GM18511 (cell line): ENCODE measurements around the gene YIF1B.
A peak's percentile ranks its signal among the peaks of the same experiment; 100 is the strongest.
"Not testable (repeated sequence)": the region's sequence is repeated elsewhere in the genome, so short reads cannot be mapped to it uniquely, and the experiment has no call there.

Experiments used
- ATAC-seq: cut with Tn5 transposase; IDR thresholded peaks from one replicate; pipeline ENCODE4 v1.9.1; 2021; ENCODE audit warnings: mild to moderate bottlenecking, moderate library complexity; ENCODE audit not compliant: unreplicated experiment

Gene YIF1B, protein sequence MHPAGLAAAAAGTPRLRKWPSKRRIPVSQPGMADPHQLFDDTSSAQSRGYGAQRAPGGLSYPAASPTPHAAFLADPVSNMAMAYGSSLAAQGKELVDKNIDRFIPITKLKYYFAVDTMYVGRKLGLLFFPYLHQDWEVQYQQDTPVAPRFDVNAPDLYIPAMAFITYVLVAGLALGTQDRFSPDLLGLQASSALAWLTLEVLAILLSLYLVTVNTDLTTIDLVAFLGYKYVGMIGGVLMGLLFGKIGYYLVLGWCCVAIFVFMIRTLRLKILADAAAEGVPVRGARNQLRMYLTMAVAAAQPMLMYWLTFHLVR

GRCh38 chr19:38315657-38316476 lies at the start of gene YIF1B:
YIF1B (minus strand) TSS chr19:38315947; CDS start chr19:38315917, 30 bp downstream.
- ATAC-seq, result peak; percentile 91

- not testable (repeated sequence) for ATAC-seq
These were observed 47.4 kb upstream of the YIF1B start for GRCh38 chr19:38362946-38363688.

- peak; percentile 33 for ATAC-seq
These were observed 46.6 kb upstream of the YIF1B start for GRCh38 chr19:38362076-38362945.

DNA sequence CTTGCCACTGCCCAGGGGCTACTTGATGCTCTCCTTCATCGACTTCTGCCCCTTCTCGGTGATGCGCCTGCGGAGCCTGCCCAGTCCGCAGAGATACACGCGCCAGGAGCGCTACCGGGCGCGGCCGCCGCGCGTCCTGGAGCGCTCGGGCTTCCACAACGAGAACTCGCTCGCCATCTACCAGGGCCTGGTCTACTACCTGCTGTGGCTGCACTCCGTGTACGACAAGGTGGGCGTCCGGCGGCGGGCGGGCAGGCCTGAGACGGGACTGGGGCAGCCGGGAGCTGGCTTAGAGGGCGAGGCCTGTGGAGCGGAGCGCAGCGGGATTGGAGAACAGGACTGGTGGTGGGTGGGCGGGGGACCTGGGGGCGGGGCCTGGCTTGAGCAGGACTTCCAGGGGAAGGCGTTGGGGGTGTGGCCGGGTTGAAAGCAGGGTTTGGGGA lies 45.9 kb upstream of the YIF1B start:
- peak; percentile 56 for ATAC-seq

- no peak for ATAC-seq
These were observed 45.3 kb upstream of the YIF1B start for GRCh38 chr19:38360839-38361631.

DNA sequence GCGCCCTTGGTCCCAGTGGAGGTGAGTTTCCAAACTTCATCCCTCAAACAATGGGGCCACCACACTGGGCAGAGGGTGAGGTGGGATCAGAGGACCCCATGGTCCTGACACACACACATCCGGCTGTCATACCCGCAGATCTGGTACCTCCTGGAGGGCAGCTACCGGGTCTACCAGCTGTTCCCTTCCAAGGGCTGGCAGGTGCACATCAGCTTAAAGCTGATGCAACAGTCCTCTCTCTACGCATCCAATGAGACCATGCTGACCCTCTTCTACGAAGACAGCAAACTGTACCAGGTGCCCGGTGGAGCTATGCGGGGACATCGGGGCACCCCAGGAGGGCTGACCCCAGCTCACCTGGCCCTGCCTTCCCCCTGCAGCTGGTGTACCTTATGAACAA lies 44.6 kb upstream of the YIF1B start:
- ATAC-seq, result no peak

GRCh38 chr19:38359242-38360021 lies 43.7 kb upstream of the YIF1B start:
- ATAC-seq, result no peak

DNA sequence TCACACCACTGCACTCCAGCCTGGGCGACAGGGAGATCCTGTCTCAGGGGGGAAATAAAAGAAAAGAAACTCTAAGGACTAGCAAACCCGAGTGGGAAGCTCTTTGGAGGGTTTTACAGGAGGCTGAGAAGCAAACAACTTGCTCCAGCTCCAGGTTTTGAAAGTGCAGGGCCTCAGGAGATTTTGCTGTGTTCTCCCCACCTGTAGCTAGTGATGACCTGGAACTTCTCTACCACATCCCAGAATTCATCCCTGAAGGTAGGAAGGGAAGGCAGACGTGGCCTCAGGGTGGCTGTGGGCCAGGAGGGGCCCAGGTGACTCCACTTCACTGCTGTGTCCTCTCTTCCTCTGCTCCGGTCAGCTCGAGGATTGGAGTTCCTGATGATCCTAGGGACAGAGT lies 42.3 kb upstream of the YIF1B start:
- ATAC-seq, result no peak

DNA sequence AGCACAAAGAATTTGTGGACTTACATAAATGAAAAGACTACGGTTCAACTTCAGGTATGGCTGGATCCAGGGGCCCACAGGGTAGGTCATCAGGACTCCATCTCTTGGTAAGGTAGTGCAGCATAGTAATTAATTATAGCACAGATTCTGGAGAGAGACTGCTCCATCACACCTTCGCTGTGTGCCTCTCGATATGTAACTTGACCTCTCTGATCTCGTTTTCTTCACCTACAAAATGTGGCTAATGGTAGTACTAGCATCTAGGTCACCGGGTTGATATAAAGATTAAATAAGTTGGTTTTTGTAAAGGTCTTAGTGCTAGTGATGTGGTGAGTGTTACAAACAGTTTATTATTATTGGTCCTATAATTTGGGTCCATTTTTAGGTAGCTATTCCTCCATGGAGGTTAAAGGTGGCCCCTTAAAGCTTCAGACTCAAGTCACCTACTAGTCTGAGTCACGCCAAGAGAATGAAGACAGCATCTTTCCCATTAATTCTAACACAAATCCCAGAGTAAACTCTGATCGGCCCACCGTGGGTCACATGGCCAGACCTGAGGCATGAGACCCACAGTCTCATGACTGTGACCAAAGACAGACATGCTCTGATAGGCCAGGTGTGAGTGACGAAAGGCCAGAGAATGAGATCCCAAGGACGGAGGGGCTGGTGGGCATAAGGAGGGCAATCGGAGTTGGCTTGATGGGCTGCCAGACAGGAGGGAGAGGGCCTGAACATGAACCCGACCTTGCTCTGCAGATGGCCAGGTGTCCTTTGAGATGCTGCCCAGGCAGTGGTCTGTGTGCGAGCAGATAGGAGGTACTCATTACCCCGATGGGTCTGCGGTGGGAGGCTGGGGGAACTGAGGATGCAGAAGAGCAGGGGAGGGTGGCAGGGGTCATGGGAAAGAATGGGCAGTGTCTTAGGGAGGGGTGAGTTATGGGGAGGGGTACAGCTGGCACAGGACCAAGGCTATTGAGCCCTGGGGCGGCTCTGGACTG lies 40.3 kb upstream of the YIF1B start:
- no peak for ATAC-seq

DNA sequence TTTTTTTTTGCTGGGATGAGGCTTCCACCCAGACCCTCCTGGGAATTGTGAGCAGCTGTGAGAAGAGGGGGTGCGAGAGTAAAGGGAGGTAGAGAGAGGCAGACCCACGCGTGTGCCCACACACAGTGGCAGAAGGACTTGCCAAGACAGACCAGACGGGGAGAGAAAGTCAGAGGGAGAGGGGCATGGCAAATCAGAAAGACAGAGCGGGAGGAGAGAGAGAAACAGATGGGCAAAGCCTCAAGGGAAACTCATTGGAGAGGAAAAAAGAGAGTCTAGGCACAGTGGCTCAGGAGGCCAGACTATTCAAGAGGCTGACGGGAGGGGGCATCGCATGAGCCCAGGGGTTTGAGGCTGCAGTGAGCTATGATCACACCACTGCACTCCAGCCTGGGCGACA lies 36.9 kb upstream of the YIF1B start:
- no peak for ATAC-seq

- ATAC-seq, result no peak
These were observed 36.2 kb upstream of the YIF1B start for GRCh38 chr19:38351865-38352395.

DNA sequence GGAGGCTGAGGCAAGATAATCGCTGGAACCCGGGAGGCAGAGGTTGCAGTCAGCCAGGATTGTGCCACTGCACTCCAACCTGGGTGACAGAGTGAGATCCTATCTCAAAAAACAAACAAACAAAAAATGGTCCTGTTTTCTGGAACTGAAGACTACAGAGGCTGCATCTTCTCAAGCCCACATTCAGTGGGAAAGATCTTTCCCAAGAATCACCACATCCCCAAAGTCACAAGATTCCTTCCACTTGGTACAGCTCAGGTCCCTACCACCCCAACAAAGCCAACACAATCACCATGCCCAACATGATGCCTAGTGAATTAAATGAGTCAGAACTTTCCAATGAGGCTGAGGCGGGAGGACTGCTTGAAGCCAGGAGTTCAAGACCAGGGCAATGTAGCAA lies 35.1 kb upstream of the YIF1B start:
- no peak for ATAC-seq

DNA sequence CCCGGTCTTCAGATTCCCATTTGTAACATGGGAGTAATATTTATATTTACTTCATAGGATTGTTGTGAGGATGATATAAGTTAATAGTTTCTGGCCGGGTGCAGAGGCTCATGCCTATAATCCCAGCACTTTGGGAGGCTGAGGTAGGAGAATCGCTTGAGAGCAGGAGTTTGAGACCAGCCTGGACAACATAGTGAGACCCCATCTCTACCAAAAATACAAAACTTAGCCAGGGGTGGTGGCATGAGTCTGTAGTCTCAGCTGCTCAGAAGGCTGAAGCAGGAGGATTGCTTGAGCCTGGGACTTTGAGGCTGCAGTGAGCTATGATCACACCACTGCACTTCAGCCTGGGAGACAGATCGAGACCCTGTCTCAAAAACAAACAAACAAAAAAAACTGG lies 31.1 kb upstream of the YIF1B start:
- ATAC-seq, result no peak

DNA sequence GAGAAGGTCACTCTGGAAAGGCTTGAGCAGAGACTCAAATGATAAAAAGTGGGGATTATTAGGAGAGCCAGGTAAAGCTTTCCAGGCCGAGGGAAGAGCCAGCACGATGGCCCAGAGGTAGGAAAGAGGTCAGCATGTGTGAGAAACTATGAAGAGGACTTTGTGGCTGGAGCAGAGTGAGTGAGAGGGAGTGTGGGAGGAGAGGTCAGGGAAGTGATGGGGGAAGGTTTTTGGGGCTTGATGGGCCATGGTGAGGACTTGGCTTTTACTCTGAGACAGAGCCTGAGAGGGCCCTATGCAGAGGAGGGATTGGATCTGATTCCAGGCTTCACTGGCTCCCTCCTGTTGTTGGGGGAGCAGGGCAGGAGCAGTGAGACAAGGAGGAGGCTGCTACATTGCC lies 25.2 kb upstream of the YIF1B start:
- no peak for ATAC-seq

- ATAC-seq, result not testable (repeated sequence)
These were observed 23.3 kb upstream of the YIF1B start for GRCh38 chr19:38339011-38339410.

DNA sequence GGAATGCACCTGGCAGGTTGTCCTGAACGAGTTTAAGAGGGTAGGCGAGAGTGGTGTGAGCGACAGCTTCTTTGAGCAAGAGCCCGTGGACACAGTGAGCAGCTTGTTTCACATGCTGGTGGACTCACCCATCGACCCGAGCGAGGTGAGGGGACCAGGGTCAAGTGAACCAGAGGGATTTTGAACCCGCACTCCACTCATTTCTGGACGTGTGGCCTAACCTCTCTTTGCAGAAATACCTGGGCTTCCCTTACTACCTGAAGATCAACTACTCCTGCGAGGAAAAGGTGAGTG lies 21.6 kb upstream of the YIF1B start:
- no peak for ATAC-seq

GRCh38 chr19:38336638-38337359 lies 21.1 kb upstream of the YIF1B start:
- ATAC-seq, result peak; percentile 54
